HG02642 (cell line): ENCODE data around the gene MS4A8.

Experiments used
- ATAC-seq: cut with Tn5 transposase; IDR thresholded peaks from one replicate; pipeline ENCODE4 v1.9.1; 2021; ENCODE audit warnings: mild to moderate bottlenecking; ENCODE audit not compliant: unreplicated experiment, poor library complexity

Gene MS4A8

GRCh38 chr11:60761436-60762190 is 62.2 kb downstream of the MS4A8 start:
- ATAC-seq: no peak

GRCh38 chr11:60762851-60763691 is 63.7 kb downstream of the MS4A8 start:
- ATAC-seq: peak; percentile 78

- no peak for ATAC-seq
Observed at GRCh38 chr11:60763692-60764369, 64.4 kb downstream of the MS4A8 start.

- ATAC-seq: peak; percentile 39
Observed at GRCh38 chr11:60764879-60765278, 65.5 kb downstream of the MS4A8 start.

GRCh38 chr11:60765355-60765754 is 65.9 kb downstream of the MS4A8 start:
- ATAC-seq: no peak
